Suprapubic skin (tissue), 3 donors: Measurements from ENCODE around the gene SIK2.

ENCODE experiments used
- POLR2AphosphoS5 ChIP-seq, 3 donors: sonication (generic); formaldehyde crosslinking; IDR thresholded peaks; one replicate each; pipeline ENCODE4 v1.6.1; 2017; ENCODE audit warnings: antibody characterized with exemption in 3 of 3
- TF ChIP-seq, protein P1 (sequence below), 2 donors: fragments of 200-600 bp in 1 of 2; fragments of 450-650 bp in 1 of 2; sonication (generic) in 1 of 2; IDR thresholded peaks; one replicate each; pipeline ENCODE4 v1.5.1; 2016 to 2019; ENCODE audit warnings: antibody characterized with exemption in 2 of 2, mild to moderate bottlenecking in 1 of 2, moderate library complexity in 1 of 2

DNA sequence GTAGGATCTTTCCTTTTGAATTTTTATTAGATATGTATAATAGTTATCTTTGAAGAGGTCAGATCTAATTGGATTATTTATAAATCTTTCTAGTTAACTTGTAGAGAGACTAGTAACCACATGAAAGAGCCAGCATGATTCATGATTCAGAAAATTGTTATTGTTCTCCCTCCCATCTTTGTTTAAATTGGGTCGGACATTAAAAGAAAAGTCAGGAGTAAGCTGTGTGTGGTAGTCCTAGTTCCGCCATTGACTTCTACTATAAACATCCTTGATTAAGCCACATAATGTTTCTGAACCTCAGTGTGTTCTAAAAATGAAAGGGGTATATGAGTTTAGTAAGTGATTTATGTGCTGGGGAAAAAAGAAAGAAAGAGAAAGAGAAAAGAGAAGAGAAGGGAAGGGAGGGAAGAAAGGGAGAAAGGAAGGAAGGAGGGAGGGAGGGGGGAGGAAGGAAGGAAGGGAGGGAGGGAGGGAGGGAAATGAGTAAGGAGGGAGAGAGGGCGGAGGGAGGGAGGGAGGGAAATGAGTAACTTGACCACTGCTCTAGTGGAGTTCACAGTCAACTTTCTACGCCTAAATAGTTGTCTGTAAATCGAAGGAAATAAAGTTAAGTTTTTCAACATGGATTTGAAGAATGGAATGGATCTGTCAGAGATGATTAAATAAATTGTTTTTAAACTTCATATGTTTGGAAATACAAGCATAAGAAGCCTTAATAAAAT is 32.9 kb downstream of the SIK2 start:
- TF ChIP-seq POLR2AphosphoS5 (IDR thresholded peaks at IDR 0.05) = no peak
- TF ChIP-seq, protein P1, sequence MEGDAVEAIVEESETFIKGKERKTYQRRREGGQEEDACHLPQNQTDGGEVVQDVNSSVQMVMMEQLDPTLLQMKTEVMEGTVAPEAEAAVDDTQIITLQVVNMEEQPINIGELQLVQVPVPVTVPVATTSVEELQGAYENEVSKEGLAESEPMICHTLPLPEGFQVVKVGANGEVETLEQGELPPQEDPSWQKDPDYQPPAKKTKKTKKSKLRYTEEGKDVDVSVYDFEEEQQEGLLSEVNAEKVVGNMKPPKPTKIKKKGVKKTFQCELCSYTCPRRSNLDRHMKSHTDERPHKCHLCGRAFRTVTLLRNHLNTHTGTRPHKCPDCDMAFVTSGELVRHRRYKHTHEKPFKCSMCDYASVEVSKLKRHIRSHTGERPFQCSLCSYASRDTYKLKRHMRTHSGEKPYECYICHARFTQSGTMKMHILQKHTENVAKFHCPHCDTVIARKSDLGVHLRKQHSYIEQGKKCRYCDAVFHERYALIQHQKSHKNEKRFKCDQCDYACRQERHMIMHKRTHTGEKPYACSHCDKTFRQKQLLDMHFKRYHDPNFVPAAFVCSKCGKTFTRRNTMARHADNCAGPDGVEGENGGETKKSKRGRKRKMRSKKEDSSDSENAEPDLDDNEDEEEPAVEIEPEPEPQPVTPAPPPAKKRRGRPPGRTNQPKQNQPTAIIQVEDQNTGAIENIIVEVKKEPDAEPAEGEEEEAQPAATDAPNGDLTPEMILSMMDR (IDR thresholded peaks at IDR 0.05) = no peak
